Measurements from ENCODE around the gene ACOX3. TPM values are rescaled to one million over a fixed set of nuclear protein-coding genes. Genes with fewer than 3 reads are reported as not detected.

ACOX3 gene
- polyA plus RNA-seq, 1 donor (not counting 4 experiments of a cell fraction or from before 2014, with no cell fraction given) = 6.7 TPM

- TF ChIP-seq CTCF (optimal IDR thresholded peaks at IDR 0.05 in 1 of 3, IDR thresholded peaks at IDR 0.05 in 1 of 3, conservative IDR thresholded peaks at IDR 0.05 in 1 of 3; ENCODE audit: extremely low read depth in 1 of 3, insufficient read depth in 2 of 3, low read length in 3 of 3) (no peak), EZH2 (IDR thresholded peaks at IDR 0.05; ENCODE audit: low read length) (no peak)
- H3K9ac ChIP-seq (ENCODE audit: control insufficient read depth, extremely low read depth, insufficient read depth, low read length) = no peak overlapping the region
- H3K4me2 ChIP-seq (ENCODE audit: control insufficient read depth, extremely low read depth, insufficient read depth, low read depth, low read length) = no peak overlapping the region
- H3K79me2 ChIP-seq (ENCODE audit: control insufficient read depth, insufficient read depth, low read length) = no peaks in the 10 kb centered on the region
- H3K9me3 ChIP-seq (ENCODE audit: control insufficient read depth, low read depth, low read length) = no peaks in the 10 kb centered on the region
- H3K36me3 ChIP-seq (ENCODE audit: control insufficient read depth in 2 of 2, extremely low read depth in 1 of 2, insufficient read depth in 2 of 2, low read length in 2 of 2) = peaks cover 0 to 2% of the 10 kb centered on the region in 2 experiments
- dilution Hi-C loops (cut with MboI; ENCODE audit: extremely low pct_ligation_motif_present, low sequenced_read_pairs) = no loop called here
- H2AFZ ChIP-seq (ENCODE audit: control insufficient read depth, low read length) = no peak overlapping the region
- H3K4me3 ChIP-seq (ENCODE audit: control insufficient read depth in 2 of 3, extremely low read depth in 1 of 3, insufficient read depth in 2 of 3, low read depth in 1 of 3, low read length in 3 of 3) = no peak overlapping the region
- DNase-seq (ENCODE audit: low read depth, low spot score) (no peak), FAIRE-seq (no peak)
- H3K27ac ChIP-seq (ENCODE audit: control insufficient read depth, insufficient read depth, low read length) = no peak overlapping the region
- H3K9me1 ChIP-seq (ENCODE audit: control insufficient read depth, extremely low read depth, insufficient read depth, low read length) = no peaks in the 10 kb centered on the region
- H3K4me1 ChIP-seq (ENCODE audit: control insufficient read depth, extremely low read depth, insufficient read depth, low read length) = no peaks in the 10 kb centered on the region
- H4K20me1 ChIP-seq (ENCODE audit: control insufficient read depth, extremely low read depth, insufficient read depth, low read length) = no peaks in the 10 kb centered on the region
- H3K27me3 ChIP-seq (ENCODE audit: control insufficient read depth, extremely low read depth, insufficient read depth, low read length) = no peaks in the 10 kb centered on the region
Observed at GRCh38 chr4:8371596-8371995, 68.9 kb downstream of the ACOX3 start.

GRCh38 chr4:8370835-8371595 is 69.5 kb downstream of the ACOX3 start:
- H3K9me3 ChIP-seq (ENCODE audit: control insufficient read depth, low read depth, low read length) = no peaks in the 10 kb centered on the region
- no peaks in the 10 kb centered on the region for H4K20me1 ChIP-seq (ENCODE audit: control insufficient read depth, extremely low read depth, insufficient read depth, low read length)
- dilution Hi-C loops (cut with MboI; ENCODE audit: extremely low pct_ligation_motif_present, low sequenced_read_pairs) = no loop called here
- H3K4me1 ChIP-seq (ENCODE audit: control insufficient read depth, extremely low read depth, insufficient read depth, low read length) = no peaks in the 10 kb centered on the region
- TF ChIP-seq EZH2 (IDR thresholded peaks at IDR 0.05; ENCODE audit: low read length) (no peak), CTCF (optimal IDR thresholded peaks at IDR 0.05 in 1 of 3, IDR thresholded peaks at IDR 0.05 in 1 of 3, conservative IDR thresholded peaks at IDR 0.05 in 1 of 3; ENCODE audit: extremely low read depth in 1 of 3, insufficient read depth in 2 of 3, low read length in 3 of 3) (no peak)
- no peaks in the 10 kb centered on the region for H3K27me3 ChIP-seq (ENCODE audit: control insufficient read depth, extremely low read depth, insufficient read depth, low read length)
- H3K27ac ChIP-seq (ENCODE audit: control insufficient read depth, insufficient read depth, low read length) = no peak overlapping the region
- no peak overlapping the region for H2AFZ ChIP-seq (ENCODE audit: control insufficient read depth, low read length)
- no peak for DNase-seq (ENCODE audit: low read depth, low spot score)
- FAIRE-seq = no peak
- no peak overlapping the region for H3K9ac ChIP-seq (ENCODE audit: control insufficient read depth, extremely low read depth, insufficient read depth, low read length)
- H3K4me3 ChIP-seq (ENCODE audit: control insufficient read depth in 2 of 3, extremely low read depth in 1 of 3, insufficient read depth in 2 of 3, low read depth in 1 of 3, low read length in 3 of 3) = no peak overlapping the region
- H3K4me2 ChIP-seq (ENCODE audit: control insufficient read depth, extremely low read depth, insufficient read depth, low read depth, low read length) = no peak overlapping the region
- no peaks in the 10 kb centered on the region for H3K9me1 ChIP-seq (ENCODE audit: control insufficient read depth, extremely low read depth, insufficient read depth, low read length)
- no peaks in the 10 kb centered on the region for H3K79me2 ChIP-seq (ENCODE audit: control insufficient read depth, insufficient read depth, low read length)
- peaks cover 0 to 2% of the 10 kb centered on the region in 2 experiments for H3K36me3 ChIP-seq (ENCODE audit: control insufficient read depth in 2 of 2, extremely low read depth in 1 of 2, insufficient read depth in 2 of 2, low read length in 2 of 2)

Measured in keratinocyte (primary cell).